ENCODE measurements around the gene ZNF683. TPM values are rescaled to one million over a fixed set of nuclear protein-coding genes. Genes with fewer than 3 reads are reported as not detected.
"Not testable (repeated sequence)": the region's sequence is repeated elsewhere in the genome, so short reads cannot be mapped to it uniquely, and the experiment has no call there.

Gene ZNF683
- total RNA-seq, 2 experiments from 2014 or later = 0.18 TPM; not detected in 1

DNA sequence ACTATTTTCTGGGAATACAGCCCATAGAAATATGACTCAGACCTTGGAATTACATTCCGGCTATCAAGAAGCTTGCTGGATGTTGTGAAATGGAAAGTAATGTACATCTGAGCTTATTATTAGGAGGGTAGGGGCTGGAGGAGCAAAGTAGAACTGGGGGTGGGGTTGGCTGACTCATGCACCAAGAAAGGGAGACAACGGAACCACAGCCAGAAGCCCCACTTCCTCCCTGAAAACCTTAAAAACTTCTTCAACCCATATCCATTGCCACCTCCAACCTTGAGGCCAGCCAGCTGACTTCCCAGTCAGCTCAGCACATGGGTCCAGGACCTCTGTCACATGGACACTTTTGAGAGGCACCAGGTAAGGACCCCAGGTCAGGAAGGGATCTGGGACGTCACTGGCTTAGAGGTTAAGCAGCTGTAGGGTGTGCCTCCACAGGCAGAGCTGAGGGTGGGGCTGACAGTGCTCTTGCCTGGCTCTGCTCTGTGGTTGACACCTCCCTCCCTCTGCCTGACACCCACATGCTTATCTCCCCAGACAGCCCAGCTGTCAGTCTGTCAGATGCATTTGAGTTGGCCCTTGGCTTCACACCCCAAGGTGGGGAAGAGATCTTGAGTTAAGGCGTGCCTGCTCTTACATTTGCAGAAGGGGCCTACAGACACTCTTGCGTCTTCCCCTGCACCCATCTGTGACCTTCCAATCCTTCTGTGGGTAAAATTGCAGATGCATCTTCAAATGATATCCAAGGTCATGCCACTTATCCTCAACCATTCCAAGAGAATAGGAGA is 5.7 kb upstream of the ZNF683 start:
- DNase-seq = peak; percentile 89
- CTCF ChIA-PET = interaction anchor here (0.8 to 2.7 kb wide), 20 partner anchors 11 to 208 kb away, joined by 3 to 28 read pairs (median 4); partner anchors contain the start of genes CEP85, DHDDS and ZNF593
- Mint-ChIP-seq H3K4me1 (peaks cover 75% of the 10 kb centered on the region), H3K9me3 (peaks cover 5% of the 10 kb centered on the region), H3K27ac (peak overlapping the region; percentile 91), H3K27me3 (no peaks in the 10 kb centered on the region), H3K36me3 (ENCODE audit: low read depth) (peaks cover 7% of the 10 kb centered on the region), H3K4me3 (peak overlapping the region; percentile 52)
- POLR2A ChIA-PET = interaction anchor here (0.7 to 2.7 kb wide), 28 partner anchors 8 to 269 kb away, joined by 3 to 32 read pairs (median 6); partner anchors contain the start of genes CD52, CEP85, CRYBG2 and DHDDS

DNA sequence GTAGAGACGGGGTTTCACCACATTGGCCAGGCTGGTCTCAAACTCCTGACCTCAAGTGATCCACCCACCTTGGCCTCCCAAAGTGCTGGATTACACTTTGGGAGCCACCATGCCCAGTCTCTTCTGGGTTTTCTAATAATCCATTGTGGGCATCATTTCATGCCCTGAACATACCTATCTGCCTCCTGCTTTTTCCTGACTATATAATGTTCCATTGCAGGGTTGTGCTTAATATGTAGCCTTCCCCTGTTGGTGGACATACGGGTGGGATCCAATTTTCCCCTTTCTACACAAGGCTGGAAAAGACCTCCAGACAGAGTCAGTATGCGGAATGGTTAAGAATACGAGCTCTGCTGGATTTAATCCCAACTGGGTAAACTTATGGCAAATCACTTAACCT is 3.5 kb upstream of the ZNF683 start:
- peaks cover 89% of the 10 kb centered on the region for H3K4me1 Mint-ChIP-seq
- DNase-seq = no peak
- CTCF ChIA-PET = interaction anchor here (1.0 to 4.7 kb wide), 4 partner anchors 13 to 41 kb away, joined by 3 to 56 read pairs (median 5); no protein-coding TSS in a partner anchor
- H3K27me3 Mint-ChIP-seq = no peaks in the 10 kb centered on the region
- POLR2A ChIA-PET = interaction anchor here (0.9 to 1.4 kb wide), 3 partner anchors 14 to 88 kb away, joined by 3 to 12 read pairs (median 3); no protein-coding TSS in a partner anchor
- H3K36me3 Mint-ChIP-seq (ENCODE audit: low read depth) = peaks cover 12% of the 10 kb centered on the region
- H3K27ac Mint-ChIP-seq = peak overlapping the region; percentile 84
- H3K4me3 Mint-ChIP-seq = no peak overlapping the region
- peaks cover 6% of the 10 kb centered on the region for H3K9me3 Mint-ChIP-seq

DNA sequence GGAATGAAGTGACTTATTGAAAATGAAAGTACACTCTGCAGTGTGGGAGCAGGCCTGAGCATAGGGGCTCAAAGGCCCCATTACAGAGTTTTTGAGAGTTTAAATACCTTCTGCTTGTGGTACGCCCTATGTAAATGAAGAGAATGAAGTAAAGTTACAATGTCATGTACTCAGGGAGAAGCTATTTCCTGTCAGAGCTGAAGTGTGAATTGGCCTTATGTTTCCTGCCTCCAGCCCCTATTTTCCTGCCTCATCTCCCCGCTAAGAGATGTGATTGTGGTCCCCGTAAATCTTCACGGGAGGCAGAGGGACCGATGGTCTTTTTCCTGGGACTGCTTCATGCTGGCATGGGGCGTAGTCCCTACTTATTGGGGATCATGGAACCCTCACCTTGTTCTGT is 2.5 kb upstream of the ZNF683 start:
- Mint-ChIP-seq H3K4me1 (peaks cover 93% of the 10 kb centered on the region), H3K36me3 (ENCODE audit: low read depth) (peaks cover 21% of the 10 kb centered on the region), H3K27me3 (no peaks in the 10 kb centered on the region), H3K4me3 (peak overlapping the region; percentile 6), H3K27ac (peak overlapping the region; percentile 84), H3K9me3 (peaks cover 11% of the 10 kb centered on the region)
- DNase-seq = no peak
- POLR2A ChIA-PET = interaction anchor here (0.6 to 3.2 kb wide), 14 partner anchors 11 to 107 kb away, joined by 3 to 15 read pairs (median 4); partner anchors contain the start of gene CD52
- CTCF ChIA-PET = interaction anchor here (0.7 to 4.7 kb wide), 11 partner anchors 11 to 140 kb away, joined by 3 to 56 read pairs (median 4); no protein-coding TSS in a partner anchor

DNA sequence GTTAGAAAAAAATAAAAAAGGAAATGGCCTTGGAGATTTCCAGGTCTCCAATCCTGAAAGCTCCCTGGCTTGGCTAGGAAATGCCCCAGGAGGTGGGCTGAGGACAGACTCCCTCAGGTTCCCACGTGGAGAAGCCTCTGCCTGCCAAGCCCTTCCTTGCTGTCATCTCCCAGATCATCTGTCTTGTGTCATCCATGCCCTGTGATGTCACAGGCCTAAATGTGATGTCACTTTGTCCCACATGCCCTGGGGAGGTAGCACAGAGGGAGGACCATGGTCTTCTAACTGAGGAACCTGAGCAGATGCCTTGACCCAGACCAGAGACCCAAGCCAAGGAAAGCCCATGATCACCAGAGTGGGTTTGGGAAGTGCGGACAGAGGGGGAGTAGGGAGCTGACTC is 1.8 kb upstream of the ZNF683 start:
- DNase-seq = peak; percentile 36
- H3K36me3 Mint-ChIP-seq (ENCODE audit: low read depth) = peaks cover 21% of the 10 kb centered on the region
- peaks cover 11% of the 10 kb centered on the region for H3K9me3 Mint-ChIP-seq
- not testable (repeated sequence) for H3K27me3 Mint-ChIP-seq, H3K4me3 Mint-ChIP-seq
- H3K4me1 Mint-ChIP-seq = peaks cover 92% of the 10 kb centered on the region
- peak overlapping the region; percentile 84 for H3K27ac Mint-ChIP-seq
- ChIA-PET CTCF (interaction anchor here (0.7 to 4.7 kb wide), 12 partner anchors 11 to 139 kb away, joined by 3 to 56 read pairs (median 4); no protein-coding TSS in a partner anchor), POLR2A (interaction anchor here (0.6 to 3.2 kb wide), 15 partner anchors 8 to 106 kb away, joined by 3 to 15 read pairs (median 4); no protein-coding TSS in a partner anchor)

DNA sequence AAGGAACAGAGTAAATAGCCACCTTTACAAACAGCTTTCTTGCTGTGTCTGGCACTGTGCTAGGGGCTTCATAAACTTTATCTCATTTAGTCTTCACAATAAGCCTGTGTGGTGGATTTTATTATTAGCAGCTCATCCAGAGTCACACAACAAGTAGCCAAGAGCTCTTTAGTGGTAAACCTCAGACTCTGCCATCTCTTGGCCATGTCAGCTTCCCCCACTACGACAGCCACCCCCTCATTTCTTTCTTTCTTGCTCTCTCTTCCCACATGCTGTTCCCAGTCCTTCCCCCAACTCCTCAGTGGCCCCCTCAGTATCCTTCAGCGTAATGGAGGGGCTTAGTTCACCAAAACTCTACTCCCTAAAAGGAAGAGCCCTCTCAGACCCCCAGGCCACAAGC is 1.2 kb upstream of the ZNF683 start:
- Mint-ChIP-seq H3K27ac (peak overlapping the region; percentile 84), H3K9me3 (peaks cover 11% of the 10 kb centered on the region), H3K4me3 (no peak overlapping the region), H3K36me3 (ENCODE audit: low read depth) (peaks cover 20% of the 10 kb centered on the region), H3K27me3 (no peaks in the 10 kb centered on the region), H3K4me1 (peaks cover 86% of the 10 kb centered on the region)
- ChIA-PET CTCF (interaction anchor here (0.7 to 4.7 kb wide), 10 partner anchors 10 to 89 kb away, joined by 3 to 56 read pairs (median 8); no protein-coding TSS in a partner anchor), POLR2A (interaction anchor here (0.8 to 3.2 kb wide), 13 partner anchors 8 to 172 kb away, joined by 3 to 15 read pairs (median 4); no protein-coding TSS in a partner anchor)
- DNase-seq = no peak

DNA sequence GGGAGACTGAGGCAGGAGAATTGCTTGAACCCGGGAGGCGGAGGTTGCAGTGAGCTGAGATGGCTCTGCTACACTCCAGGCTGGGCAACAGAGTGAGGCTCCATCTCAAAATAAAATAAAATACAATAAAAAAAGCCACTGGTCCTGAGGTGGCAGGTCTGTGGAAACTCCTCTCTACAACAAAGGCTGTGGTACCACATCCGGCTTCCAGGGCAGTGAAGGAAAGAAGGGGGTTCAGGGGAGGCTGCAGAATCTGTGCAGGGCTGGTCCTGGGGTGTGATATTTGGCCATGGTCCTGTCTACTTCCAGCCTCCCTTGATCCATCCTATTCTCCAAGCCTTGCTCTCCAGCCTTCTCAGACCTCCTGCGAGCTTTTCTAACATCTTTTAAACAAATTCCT is 731 bp upstream of the ZNF683 start:
- ChIA-PET POLR2A (interaction anchor here (1.0 to 3.2 kb wide), 11 partner anchors 9 to 172 kb away, joined by 3 to 15 read pairs (median 4); no protein-coding TSS in a partner anchor), CTCF (interaction anchor here (0.7 to 4.7 kb wide), 10 partner anchors 10 to 88 kb away, joined by 3 to 56 read pairs (median 8); no protein-coding TSS in a partner anchor)
- no peaks in the 10 kb centered on the region for H3K27me3 Mint-ChIP-seq
- no peak overlapping the region for H3K4me3 Mint-ChIP-seq
- H3K4me1 Mint-ChIP-seq = peaks cover 83% of the 10 kb centered on the region
- DNase-seq = peak; percentile 67
- H3K36me3 Mint-ChIP-seq (ENCODE audit: low read depth) = peaks cover 17% of the 10 kb centered on the region
- H3K9me3 Mint-ChIP-seq = peaks cover 11% of the 10 kb centered on the region
- peak overlapping the region; percentile 84 for H3K27ac Mint-ChIP-seq

DNA sequence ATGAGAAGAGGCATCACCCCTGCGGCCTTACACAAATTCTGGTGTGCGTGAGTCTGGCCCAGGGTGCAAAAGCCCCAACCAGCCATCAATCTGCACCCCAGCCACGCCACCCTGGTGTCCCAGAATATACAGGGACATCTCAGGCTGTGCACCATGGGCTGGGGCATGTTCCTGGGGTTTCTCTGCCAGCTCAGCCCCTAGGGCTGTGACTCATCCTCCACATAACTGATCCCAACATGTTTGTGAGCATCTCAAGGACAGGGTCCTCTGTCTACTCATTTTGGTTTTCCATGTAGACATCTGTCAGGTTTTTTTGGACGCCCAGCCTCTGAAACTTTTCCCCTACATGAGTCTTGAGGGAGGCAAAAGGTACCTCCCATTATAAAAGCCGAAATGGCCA is 511 bp downstream of the ZNF683 start:
- Mint-ChIP-seq H3K4me1 (peaks cover 71% of the 10 kb centered on the region), H3K36me3 (ENCODE audit: low read depth) (peaks cover 17% of the 10 kb centered on the region), H3K27me3 (no peaks in the 10 kb centered on the region), H3K27ac (no peak overlapping the region), H3K9me3 (peaks cover 11% of the 10 kb centered on the region), H3K4me3 (no peak overlapping the region)
- DNase-seq = no peak
- POLR2A ChIA-PET = no interaction called here
- CTCF ChIA-PET = no interaction called here

DNA sequence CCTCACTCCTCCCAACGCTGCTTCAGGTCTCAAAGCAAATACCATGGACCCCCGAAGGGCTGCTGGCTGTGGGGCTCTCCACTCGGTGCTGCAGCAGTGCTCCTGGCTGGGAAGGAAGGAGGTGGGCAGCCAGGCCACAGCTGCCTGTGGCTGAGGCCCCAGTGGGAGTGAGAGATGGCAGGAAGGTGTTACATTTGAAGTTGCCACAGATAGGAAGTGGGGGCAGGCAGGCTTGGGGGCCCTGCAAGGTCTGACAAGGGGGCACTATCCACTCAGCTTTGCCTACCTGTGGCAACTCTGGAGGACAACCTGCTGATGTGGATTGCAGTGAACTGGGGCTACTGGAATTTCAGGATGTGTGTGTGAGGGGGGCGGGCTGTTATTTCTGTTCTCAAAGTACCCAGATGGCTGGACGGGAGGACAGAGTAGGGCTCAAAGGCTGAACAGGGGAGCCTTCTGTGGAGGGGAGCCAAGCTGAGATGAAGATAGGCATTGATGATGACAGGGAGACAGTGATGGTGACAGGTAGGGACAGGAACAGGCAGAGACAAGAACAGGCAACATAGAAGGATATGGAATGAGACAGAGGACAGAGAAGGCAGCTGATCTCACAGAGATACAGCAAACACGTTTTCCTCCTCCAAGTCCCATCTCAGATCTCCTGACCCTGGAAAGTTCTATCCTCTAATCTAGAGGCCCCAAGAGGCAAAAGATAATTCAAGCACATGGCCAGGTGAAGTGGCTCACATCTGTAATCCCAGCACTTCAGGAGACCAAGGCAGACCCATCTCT is 1.8 kb downstream of the ZNF683 start:
- Mint-ChIP-seq H3K27ac (peak overlapping the region; percentile 50), H3K27me3 (no peaks in the 10 kb centered on the region), H3K36me3 (ENCODE audit: low read depth) (peaks cover 13% of the 10 kb centered on the region), H3K9me3 (peaks cover 6% of the 10 kb centered on the region), H3K4me1 (peaks cover 58% of the 10 kb centered on the region), H3K4me3 (no peak overlapping the region)
- CTCF ChIA-PET = interaction anchor here (1.1 to 2.2 kb wide), 5 partner anchors 12 to 52 kb away, joined by 3 to 7 read pairs (median 5); no protein-coding TSS in a partner anchor
- no peak for DNase-seq
- POLR2A ChIA-PET = interaction anchor here (1.3 to 1.7 kb wide), 3 partner anchors 7 to 15 kb away, joined by 3 to 9 read pairs (median 9); no protein-coding TSS in a partner anchor

DNA sequence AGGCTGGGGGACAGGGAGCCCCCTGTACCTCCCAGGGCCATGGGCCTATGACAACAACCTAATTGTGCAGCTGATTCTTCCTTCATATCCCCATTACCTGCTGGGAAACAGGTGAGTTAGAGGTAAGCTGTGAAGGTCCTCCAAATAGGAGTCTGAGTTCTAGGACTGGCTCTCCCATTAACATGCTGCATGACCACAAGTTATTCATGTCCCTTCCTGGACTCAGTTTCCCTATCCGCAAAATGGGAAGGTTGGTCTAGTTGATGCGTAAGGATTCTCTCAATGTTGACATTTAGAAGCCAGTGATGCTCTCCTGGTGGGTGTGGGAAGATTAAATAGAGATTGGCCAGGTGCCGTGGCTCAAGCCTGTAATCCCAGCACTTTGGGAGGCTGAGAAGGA is 4.1 kb downstream of the ZNF683 start:
- ChIA-PET POLR2A (no interaction called here), CTCF (interaction anchor here (2.2 kb wide), 1 partner anchor 23 kb away, joined by 6 read pairs; no protein-coding TSS in a partner anchor)
- Mint-ChIP-seq H3K4me3 (no peak overlapping the region), H3K9me3 (peaks cover 6% of the 10 kb centered on the region), H3K4me1 (peaks cover 46% of the 10 kb centered on the region), H3K27me3 (peaks cover 6% of the 10 kb centered on the region), H3K36me3 (ENCODE audit: low read depth) (peaks cover 13% of the 10 kb centered on the region), H3K27ac (no peak overlapping the region)
- DNase-seq = no peak

DNA sequence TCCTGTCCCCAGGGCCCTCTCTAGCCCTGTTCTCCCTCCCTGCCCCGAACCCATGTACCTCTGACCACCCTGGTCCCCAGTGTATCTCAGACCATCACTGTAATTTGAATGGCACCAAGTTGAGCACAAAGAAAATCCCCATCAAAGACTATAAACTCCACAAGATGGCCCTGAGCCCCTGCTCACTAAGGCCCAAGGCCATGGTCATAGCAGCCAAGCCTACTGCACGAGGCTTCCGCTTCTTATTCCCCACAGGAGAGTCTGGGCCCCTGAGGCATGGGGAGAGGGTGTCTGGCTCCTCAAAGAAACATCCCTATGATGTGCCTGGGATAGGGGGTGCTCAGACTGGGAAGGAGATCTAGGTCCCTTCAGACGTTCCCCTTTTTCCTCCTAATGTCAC is 4.5 kb downstream of the ZNF683 start:
- Mint-ChIP-seq H3K4me1 (peaks cover 46% of the 10 kb centered on the region), H3K9me3 (peaks cover 6% of the 10 kb centered on the region), H3K27ac (no peak overlapping the region), H3K36me3 (ENCODE audit: low read depth) (peaks cover 13% of the 10 kb centered on the region), H3K4me3 (no peak overlapping the region), H3K27me3 (peaks cover 6% of the 10 kb centered on the region)
- ChIA-PET POLR2A (interaction anchor here (1.3 kb wide), 1 partner anchor 133 kb away, joined by 3 read pairs; no protein-coding TSS in a partner anchor), CTCF (no interaction called here)
- DNase-seq = no peak

DNA sequence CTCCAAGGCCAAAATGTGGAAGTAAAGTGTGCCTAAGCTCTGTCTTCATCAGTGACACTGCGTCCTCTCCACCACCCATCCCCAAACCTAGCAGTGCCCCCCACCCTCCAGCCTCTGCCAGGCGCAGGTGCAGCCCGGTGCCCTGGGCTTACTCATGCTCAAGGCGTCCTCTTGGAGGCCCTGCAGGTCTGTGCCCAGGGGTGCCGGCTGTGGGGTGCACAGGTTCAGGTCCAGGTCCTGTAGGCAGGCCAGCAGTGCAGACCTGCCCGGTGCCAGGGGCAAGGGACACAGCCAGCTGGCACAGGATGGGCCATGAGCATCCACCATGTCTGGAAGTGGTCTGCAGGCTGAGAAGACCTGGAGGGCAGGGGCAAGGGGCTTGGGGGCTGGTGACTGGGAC is 5.1 kb downstream of the ZNF683 start:
- H3K27me3 Mint-ChIP-seq = peaks cover 6% of the 10 kb centered on the region
- ChIA-PET CTCF (interaction anchor here (0.6 to 6.3 kb wide), 3 partner anchors 46 to 267 kb away, joined by 3 to 36 read pairs (median 3); partner anchors contain the start of gene ZNF593), POLR2A (interaction anchor here (1.1 to 1.3 kb wide), 2 partner anchors 10 to 132 kb away, joined by 3 read pairs; no protein-coding TSS in a partner anchor)
- peaks cover 6% of the 10 kb centered on the region for H3K9me3 Mint-ChIP-seq
- H3K36me3 Mint-ChIP-seq (ENCODE audit: low read depth) = peaks cover 11% of the 10 kb centered on the region
- no peak overlapping the region for H3K27ac Mint-ChIP-seq
- DNase-seq = no peak
- H3K4me1 Mint-ChIP-seq = peaks cover 40% of the 10 kb centered on the region
- H3K4me3 Mint-ChIP-seq = no peak overlapping the region

DNA sequence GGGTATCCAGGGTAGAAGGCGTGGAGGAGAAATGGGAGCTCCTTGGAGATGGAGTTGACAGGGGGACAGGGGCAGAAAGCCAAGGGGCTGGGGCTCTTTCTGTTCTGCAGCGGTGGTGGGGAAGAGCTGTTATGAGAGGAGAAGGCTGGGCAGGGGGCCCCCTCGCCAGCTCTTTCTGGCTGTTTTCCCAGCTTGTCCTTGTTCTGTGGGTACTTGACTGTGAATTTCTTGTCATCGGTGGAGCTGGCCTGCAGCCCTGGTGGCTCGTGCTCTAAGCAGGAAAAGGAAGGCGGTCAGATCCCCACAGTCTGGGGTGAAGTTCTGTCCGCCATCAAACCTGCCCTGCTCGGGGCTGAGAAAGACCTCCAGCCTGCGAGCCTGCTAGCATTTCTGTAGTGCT is 7.6 kb downstream of the ZNF683 start:
- no peak overlapping the region for H3K4me3 Mint-ChIP-seq
- no peaks in the 10 kb centered on the region for H3K9me3 Mint-ChIP-seq
- H3K27me3 Mint-ChIP-seq = peaks cover 23% of the 10 kb centered on the region
- H3K36me3 Mint-ChIP-seq (ENCODE audit: low read depth) = no peaks in the 10 kb centered on the region
- CTCF ChIA-PET = interaction anchor here (0.9 to 8.2 kb wide), 20 partner anchors 10 to 131 kb away, joined by 3 to 67 read pairs (median 8); partner anchors contain the start of genes CEP85, SH3BGRL3 and ZNF683
- peaks cover 39% of the 10 kb centered on the region for H3K4me1 Mint-ChIP-seq
- POLR2A ChIA-PET = interaction anchor here (0.7 to 2.3 kb wide), 5 partner anchors 9 to 78 kb away, joined by 4 to 28 read pairs (median 14); partner anchors contain the start of genes CD52 and ZNF683
- H3K27ac Mint-ChIP-seq = no peak overlapping the region
- DNase-seq = no peak
